Fibroblast of pulmonary artery (primary cell): Measurements from ENCODE around the gene CWC27.

ENCODE experiments used
- DNase-seq: peaks from one replicate; pipeline ENCODE4 v3.0.0-alpha.2; 2010; ENCODE audit warnings: low read depth
- H3K4me3 ChIP-seq: replicated peaks from 2 replicates; pipeline ENCODE4 v1.5.1; 2011; ENCODE audit warnings: low read depth, mild to moderate bottlenecking, control low read depth, low read length, moderate library complexity
- CTCF ChIP-seq: IDR thresholded peaks from 2 replicates; pipeline ENCODE4 v1.5.1; 2011; ENCODE audit warnings: mild to moderate bottlenecking, control low read depth, low read length, inconsistent platforms; ENCODE audit errors: missing control alignments

The CWC27 gene

GRCh38 chr5:64958757-64959391 lies 190.1 kb downstream of the CWC27 start:
- peak; percentile 67 for TF ChIP-seq CTCF
- peak; percentile 72 for DNase-seq
- H3K4me3 ChIP-seq = no peak overlapping the region

DNA sequence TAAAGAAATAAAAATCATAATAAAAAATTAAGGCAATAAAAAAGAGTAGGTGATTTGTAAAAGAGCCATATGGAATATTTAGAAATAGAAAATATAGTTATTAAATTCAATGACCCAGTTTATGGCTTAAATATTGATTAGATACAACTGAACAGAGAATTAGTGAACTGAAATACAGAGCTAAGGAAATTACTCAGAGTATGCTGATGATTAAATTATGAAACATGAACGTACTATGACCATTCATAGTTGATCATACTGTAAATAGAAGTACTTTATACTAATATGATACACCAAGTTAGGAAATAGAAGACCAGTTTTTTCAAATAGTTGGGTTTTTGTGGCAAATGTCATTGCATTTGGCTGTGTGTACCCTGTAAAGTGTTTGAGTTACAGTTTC lies 194.5 kb downstream of the CWC27 start:
- no peak overlapping the region for H3K4me3 ChIP-seq
- TF ChIP-seq CTCF = no peak
- no peak for DNase-seq

GRCh38 chr5:64968591-64969110 lies 199.9 kb downstream of the CWC27 start:
- DNase-seq = no peak
- no peak for TF ChIP-seq CTCF
- no peak overlapping the region for H3K4me3 ChIP-seq

GRCh38 chr5:64969578-64969977 lies 200.8 kb downstream of the CWC27 start:
- H3K4me3 ChIP-seq = no peak overlapping the region
- TF ChIP-seq CTCF = no peak
- no peak for DNase-seq

DNA sequence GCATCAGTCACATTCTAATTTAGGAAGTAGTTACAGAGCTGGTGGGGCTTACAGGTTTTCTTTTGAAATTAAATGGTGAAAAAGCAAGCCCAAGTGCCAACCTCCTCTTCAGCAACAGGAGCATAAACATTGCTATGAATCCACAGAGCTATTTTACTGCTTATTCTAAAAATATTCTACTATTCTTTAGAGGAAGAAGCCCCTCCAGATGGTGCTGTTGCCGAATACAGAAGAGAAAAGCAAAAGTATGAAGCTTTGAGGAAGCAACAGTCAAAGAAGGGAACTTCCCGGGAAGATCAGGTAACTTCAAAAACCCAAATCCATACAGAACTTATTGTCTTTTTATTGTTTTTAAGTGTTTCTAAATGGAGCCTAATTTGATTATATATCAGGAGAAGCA lies 202.8 kb downstream of the CWC27 start:
- no peak overlapping the region for H3K4me3 ChIP-seq
- TF ChIP-seq CTCF = peak; percentile 33
- peak; percentile 47 for DNase-seq

DNA sequence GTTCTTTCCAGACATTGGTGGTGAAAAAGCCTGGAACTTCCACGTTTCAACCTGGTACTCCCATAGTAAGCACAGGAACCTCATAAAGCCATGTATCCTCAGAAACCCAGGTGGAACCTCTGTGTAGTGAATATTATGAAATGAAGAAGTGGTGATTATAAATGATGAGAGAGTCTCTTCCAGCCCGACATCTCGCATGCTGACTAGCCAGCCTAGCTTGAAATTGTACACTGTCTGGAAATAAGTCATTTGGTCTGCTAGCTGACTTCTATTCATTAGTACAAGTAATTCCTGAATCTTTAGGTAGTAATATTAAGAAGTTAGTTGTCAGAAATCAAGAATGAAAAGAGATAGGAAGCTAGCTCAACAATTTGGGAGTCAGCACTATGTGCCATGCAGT lies 203.3 kb downstream of the CWC27 start:
- TF ChIP-seq CTCF = no peak
- no peak for DNase-seq

GRCh38 chr5:64972591-64972990 lies 203.9 kb downstream of the CWC27 start:
- H3K4me3 ChIP-seq = no peak overlapping the region
- DNase-seq = no peak
- no peak for TF ChIP-seq CTCF

More for the DNA sequence above, 203.3 kb downstream of the CWC27 start:
- H3K4me3 ChIP-seq = no peak overlapping the region
